MM.1S (cell line): Measurements from ENCODE around the gene NCS1.

ENCODE experiments used
- DNase-seq: peaks from one replicate; pipeline ENCODE4 v3.0.0-alpha.2; 2015
- H2AFZ ChIP-seq: fragments of 300-600 bp; sonication (generic); 2 replicates; pipeline ENCODE4 v1.6.0; 2016; ENCODE audit warnings: antibody characterized with exemption, low read length
- H3F3A ChIP-seq: fragments of 300-600 bp; sonication (generic); 2 replicates; pipeline ENCODE4 v1.6.1; 2016; ENCODE audit warnings: mild to moderate bottlenecking, antibody characterized with exemption, low read length, moderate library complexity, mixed read lengths; ENCODE audit not compliant: insufficient read depth
- H3K27ac ChIP-seq: fragments of 300-600 bp; sonication (generic); 2 replicates; pipeline ENCODE4 v1.5.1; 2016; ENCODE audit warnings: mild to moderate bottlenecking, low read length
- H3K27me3 ChIP-seq: fragments of 300-600 bp; sonication (generic); replicated peaks from 2 replicates; pipeline ENCODE4 v1.6.0; 2016; ENCODE audit warnings: low read length; ENCODE audit not compliant: insufficient read depth
- H3K36me3 ChIP-seq: fragments of 300-600 bp; sonication (generic); replicated peaks from 2 replicates; pipeline ENCODE4 v1.6.1; 2016; ENCODE audit warnings: mild to moderate bottlenecking, low read length, mixed read lengths; ENCODE audit not compliant: insufficient read depth
- H3K4me1 ChIP-seq: fragments of 300-600 bp; sonication (generic); 2 replicates; pipeline ENCODE4 v1.6.1; 2016; ENCODE audit warnings: low read length, mixed read lengths
- H3K4me2 ChIP-seq: fragments of 300-600 bp; sonication (generic); 2 replicates; pipeline ENCODE4 v1.6.0; 2016; ENCODE audit warnings: low read depth, low read length
- H3K4me3 ChIP-seq: fragments of 300-600 bp; sonication (generic); 2 replicates; pipeline ENCODE4 v1.5.1; 2016; ENCODE audit warnings: low read length, mixed read lengths
- H3K79me2 ChIP-seq: fragments of 300-600 bp; sonication (generic); 2 replicates; pipeline ENCODE4 v1.6.1; 2016; ENCODE audit warnings: mixed run types, low read length, mixed read lengths
- H3K9ac ChIP-seq: fragments of 300-600 bp; sonication (generic); 2 replicates; pipeline ENCODE4 v1.6.1; 2016; ENCODE audit warnings: low read length, mixed read lengths
- H3K9me2 ChIP-seq: fragments of 300-600 bp; sonication (generic); replicated peaks from 2 replicates; pipeline ENCODE4 v1.6.1; 2016; ENCODE audit warnings: mild to moderate bottlenecking, low read length, mixed read lengths; ENCODE audit not compliant: insufficient read depth
- H3K9me3 ChIP-seq: fragments of 300-600 bp; sonication (generic); replicated peaks from 2 replicates; pipeline ENCODE4 v1.6.1; 2016; ENCODE audit warnings: mild to moderate bottlenecking, low read length, mixed read lengths; ENCODE audit not compliant: insufficient read depth
- H4K20me1 ChIP-seq: fragments of 300-600 bp; sonication (generic); 2 replicates; pipeline ENCODE4 v1.6.1; 2016; ENCODE audit warnings: mild to moderate bottlenecking, low read length, moderate library complexity, mixed read lengths; ENCODE audit not compliant: insufficient read depth
- CTCF ChIP-seq: fragments of 300-600 bp; sonication (generic); IDR thresholded peaks from 2 replicates; pipeline ENCODE4 v1.5.1; 2016; ENCODE audit warnings: antibody characterized with exemption, low read length, mixed read lengths
- EZH2 ChIP-seq: fragments of 300-600 bp; sonication (generic); optimal IDR thresholded peaks from 2 replicates; pipeline ENCODE3; 2017; ENCODE audit warnings: low read depth, mild to moderate bottlenecking, antibody characterized with exemption, low read length, mixed read lengths
- EZH2phosphoT487 ChIP-seq: fragments of 300-600 bp; sonication (generic); IDR thresholded peaks from 2 replicates; pipeline ENCODE4 v1.6.1; 2018; ENCODE audit warnings: antibody characterized with exemption, low read length

NCS1 gene

DNA sequence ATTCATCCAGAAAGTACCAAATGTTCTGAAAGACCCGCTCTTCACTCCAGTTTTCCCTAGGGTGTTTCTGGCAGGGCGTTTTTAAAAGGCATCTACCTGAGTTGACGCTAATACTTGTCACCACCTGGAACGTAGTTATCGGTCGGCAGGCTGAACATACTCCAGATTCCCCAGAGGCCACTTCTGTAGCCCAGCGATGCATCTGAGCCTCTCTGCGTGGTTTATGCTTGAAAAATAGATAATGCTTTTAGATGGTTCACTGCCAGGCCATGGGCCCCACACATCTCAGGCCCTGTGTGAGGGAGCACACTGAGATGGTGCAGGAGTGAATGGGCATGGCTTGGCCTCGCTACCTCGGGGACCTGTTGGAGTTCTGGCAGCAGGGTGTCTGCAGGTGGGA is 33.0 kb upstream of the NCS1 start:
- Histone ChIP-seq H3K27ac (no peak overlapping the region), H3K4me3 (no peak overlapping the region), H3K27me3 (peaks cover 29% of the 10 kb centered on the region), H3K4me2 (no peak overlapping the region), H3F3A (no peaks in the 10 kb centered on the region), H2AFZ (no peak overlapping the region), H3K9me3 (no peaks in the 10 kb centered on the region), H3K79me2 (no peaks in the 10 kb centered on the region), H3K9me2 (no peaks in the 10 kb centered on the region), H3K36me3 (no peaks in the 10 kb centered on the region), H4K20me1 (no peaks in the 10 kb centered on the region), H3K9ac (no peak overlapping the region), H3K4me1 (no peaks in the 10 kb centered on the region)
- DNase-seq: no peak
- TF ChIP-seq EZH2 (no peak), EZH2phosphoT487 (no peak), CTCF (no peak)

DNA sequence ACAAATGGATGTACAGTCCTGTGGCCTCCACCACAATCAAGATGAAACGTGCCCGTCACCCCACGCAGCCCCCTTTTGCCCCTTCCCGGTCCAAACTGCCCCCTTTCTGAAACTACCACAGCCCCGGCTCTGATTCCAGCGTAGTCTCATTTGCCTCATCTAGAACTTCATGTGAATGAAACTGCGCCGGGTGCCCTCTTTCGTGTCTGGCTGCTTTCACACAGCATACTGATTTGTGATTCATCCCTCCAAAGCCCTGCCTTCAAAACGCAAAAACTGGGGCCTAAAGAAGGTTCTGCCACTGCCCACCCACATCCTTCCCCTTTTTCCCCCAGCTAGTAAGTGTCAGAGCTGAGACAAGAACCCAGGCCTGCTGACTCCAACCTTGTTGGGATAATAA is 31.5 kb upstream of the NCS1 start:
- TF ChIP-seq CTCF (no peak), EZH2 (no peak), EZH2phosphoT487 (no peak)
- no peaks in the 10 kb centered on the region for H3F3A ChIP-seq
- DNase-seq: no peak
- no peaks in the 10 kb centered on the region for H4K20me1 ChIP-seq
- H3K79me2 ChIP-seq: no peaks in the 10 kb centered on the region
- H3K27ac ChIP-seq: no peak overlapping the region
- H3K9me2 ChIP-seq: no peaks in the 10 kb centered on the region
- peaks cover 43% of the 10 kb centered on the region for H3K27me3 ChIP-seq
- H3K4me3 ChIP-seq: no peak overlapping the region
- H2AFZ ChIP-seq: no peak overlapping the region
- H3K4me2 ChIP-seq: no peak overlapping the region
- H3K36me3 ChIP-seq: no peaks in the 10 kb centered on the region
- H3K9me3 ChIP-seq: no peaks in the 10 kb centered on the region
- no peaks in the 10 kb centered on the region for H3K4me1 ChIP-seq
- no peak overlapping the region for H3K9ac ChIP-seq

GRCh38 chr9:130142056-130142455 is 30.1 kb upstream of the NCS1 start:
- no peaks in the 10 kb centered on the region for H3K9me3 ChIP-seq
- H3K36me3 ChIP-seq: no peaks in the 10 kb centered on the region
- H2AFZ ChIP-seq: no peak overlapping the region
- H3K4me1 ChIP-seq: no peaks in the 10 kb centered on the region
- H3F3A ChIP-seq: no peaks in the 10 kb centered on the region
- no peak for DNase-seq
- H3K27ac ChIP-seq: no peak overlapping the region
- H3K79me2 ChIP-seq: no peaks in the 10 kb centered on the region
- H4K20me1 ChIP-seq: no peaks in the 10 kb centered on the region
- H3K9me2 ChIP-seq: no peaks in the 10 kb centered on the region
- peaks cover 54% of the 10 kb centered on the region for H3K27me3 ChIP-seq
- H3K4me2 ChIP-seq: no peak overlapping the region
- no peak overlapping the region for H3K9ac ChIP-seq
- H3K4me3 ChIP-seq: no peak overlapping the region
- no peak for TF ChIP-seq EZH2

GRCh38 chr9:130142641-130143040 is 29.6 kb upstream of the NCS1 start:
- no peak overlapping the region for H3K27ac ChIP-seq
- H3K4me3 ChIP-seq: no peak overlapping the region
- no peak overlapping the region for H3K4me2 ChIP-seq
- H4K20me1 ChIP-seq: no peaks in the 10 kb centered on the region
- H3K9me3 ChIP-seq: no peaks in the 10 kb centered on the region
- no peaks in the 10 kb centered on the region for H3K36me3 ChIP-seq
- H2AFZ ChIP-seq: no peak overlapping the region
- peaks cover 58% of the 10 kb centered on the region for H3K27me3 ChIP-seq
- no peaks in the 10 kb centered on the region for H3F3A ChIP-seq
- DNase-seq: no peak
- no peaks in the 10 kb centered on the region for H3K4me1 ChIP-seq
- H3K9ac ChIP-seq: no peak overlapping the region
- no peaks in the 10 kb centered on the region for H3K79me2 ChIP-seq
- TF ChIP-seq EZH2phosphoT487 (no peak), EZH2 (no peak), CTCF (no peak)
- no peaks in the 10 kb centered on the region for H3K9me2 ChIP-seq
